PC-3 (cell line): ENCODE results near the gene PNCK. TPM values are rescaled to one million over a fixed set of nuclear protein-coding genes. Genes with fewer than 3 reads are reported as not detected.

ENCODE experiments used
- ATAC-seq: fragments of 200-7000 bp; cut with Tn5 transposase; 2 replicates; pipeline ENCODE4 v1.9.1; 2020; ENCODE audit warnings: mild to moderate bottlenecking, moderate library complexity
- BruUV-seq: library from RNA; stranded (reverse); fragments of 400-500 nt; replicated peaks from 2 replicates; lab custom pipeline; 2021; lab: Mats Ljungman, UMichigan
- CTCF ChIA-PET: fragments of 300-600 bp; sonication (Branson Sonifier 250); formaldehyde crosslinking; loops from one replicate; lab custom pipeline; 2022; ENCODE audit warnings: antibody characterized with exemption; lab: Charles Lee
- POLR2A ChIA-PET: fragments of 300-600 bp; sonication (Branson Sonifier 250); formaldehyde crosslinking; loops from one replicate; lab custom pipeline; 2022; ENCODE audit warnings: antibody characterized with exemption; ENCODE audit not compliant: unreplicated experiment; lab: Charles Lee
- DNase-seq: peaks from one replicate; pipeline ENCODE4 v3.0.0-alpha.2; 2015
- H2AFZ ChIP-seq: fragments of 300-600 bp; sonication (generic); 2 replicates; pipeline ENCODE4 v1.6.0; 2016; ENCODE audit warnings: antibody characterized with exemption, low read length
- H3F3A ChIP-seq: fragments of 300-600 bp; sonication (generic); one replicate; pipeline ENCODE4 v1.6.0; 2017; ENCODE audit warnings: antibody characterized with exemption, low read length, control low read depth, mild to moderate bottlenecking; ENCODE audit not compliant: unreplicated experiment
- H3K27ac ChIP-seq: fragments of 300-600 bp; sonication (generic); 2 replicates; pipeline ENCODE4 v1.5.1; 2016; ENCODE audit warnings: mild to moderate bottlenecking, low read length
- H3K27me3 ChIP-seq: fragments of 300-600 bp; sonication (generic); 2 replicates; pipeline ENCODE4 v1.6.1; 2016; ENCODE audit warnings: low read length, mixed read lengths
- H3K36me3 ChIP-seq: fragments of 300-600 bp; sonication (generic); 2 replicates; pipeline ENCODE4 v1.6.1; 2016; ENCODE audit warnings: low read depth, mixed run types, low read length, mixed read lengths
- H3K4me1 ChIP-seq: fragments of 300-600 bp; sonication (generic); 2 replicates; pipeline ENCODE4 v1.5.1; 2016; ENCODE audit warnings: low read length; ENCODE audit not compliant: insufficient read depth
- H3K4me2 ChIP-seq: fragments of 300-600 bp; sonication (generic); 2 replicates; pipeline ENCODE4 v1.6.0; 2016; ENCODE audit warnings: low read length
- H3K4me3 ChIP-seq: fragments of 300-600 bp; sonication (generic); 2 replicates; pipeline ENCODE4 v1.5.1; 2016; ENCODE audit warnings: mild to moderate bottlenecking, low read length, mixed read lengths
- H3K79me2 ChIP-seq: fragments of 300-600 bp; sonication (generic); 2 replicates; pipeline ENCODE4 v1.6.1; 2017; ENCODE audit warnings: low read length, mixed read lengths
- H3K9ac ChIP-seq: fragments of 300-600 bp; sonication (generic); 2 replicates; pipeline ENCODE4 v1.6.0; 2016; ENCODE audit warnings: mild to moderate bottlenecking, low read length
- H3K9me2 ChIP-seq: fragments of 300-600 bp; sonication (generic); replicated peaks from 2 replicates; pipeline ENCODE4 v1.6.1; 2016; ENCODE audit warnings: mixed run types, low read length, mixed read lengths
- H3K9me3 ChIP-seq: fragments of 300-600 bp; sonication (generic); 2 replicates; pipeline ENCODE4 v1.6.1; 2016; ENCODE audit warnings: low read length, mixed read lengths
- H4K20me1 ChIP-seq: fragments of 300-600 bp; sonication (generic); 2 replicates; pipeline ENCODE4 v1.6.1; 2016; ENCODE audit warnings: low read length, mixed read lengths
- CTCF ChIP-seq: fragments of 300-600 bp; sonication (generic); conservative IDR thresholded peaks from 2 replicates; pipeline ENCODE4 v1.5.1; 2017; ENCODE audit warnings: antibody characterized with exemption, low read depth, mild to moderate bottlenecking, low read length
- EZH2 ChIP-seq: fragments of 300-600 bp; sonication (generic); IDR thresholded peaks from one replicate; pipeline ENCODE4 v1.6.1; 2017; ENCODE audit warnings: antibody characterized with exemption, mild to moderate bottlenecking, low read length; ENCODE audit not compliant: unreplicated experiment
- EZH2phosphoT487 ChIP-seq: fragments of 300-600 bp; sonication (generic); IDR thresholded peaks from 2 replicates; pipeline ENCODE4 v1.6.1; 2018; ENCODE audit warnings: mild to moderate bottlenecking, antibody characterized with exemption, low read length, borderline replicate concordance
- intact Hi-C: fragments of 100-400 bp; cut with micrococcal nuclease; formaldehyde crosslinking; loops from 2 replicates; pipeline ENCODE4 v1.9.0; 2023
- total RNA-seq: library from RNA; depleted of rRNA; stranded (reverse); fragments of >200 nt; gene quantifications from 2 replicates; pipeline ENCODE4 v1.2.3, GENCODE V29; 2014

PNCK gene
- total RNA-seq, 1 experiment from 2014 or later: 1.0 TPM

- Histone ChIP-seq H3K36me3 (no peaks in the 10 kb centered on the region), H3K27ac (no peak overlapping the region; the same call in 1 of the 2 replicates), H3K4me3 (peak overlapping the region; percentile 65), H3K9me2 (no peaks in the 10 kb centered on the region), H3K9me3 (no peaks in the 10 kb centered on the region), H4K20me1 (no peaks in the 10 kb centered on the region), H3K4me2 (peak overlapping the region; percentile 89), H2AFZ (no peak overlapping the region), H3K9ac (peak overlapping the region; percentile 27; the same call in 1 of the 2 replicates), H3K27me3 (no peaks in the 10 kb centered on the region), H3F3A (no peaks in the 10 kb centered on the region), H3K79me2 (peaks cover 13% of the 10 kb centered on the region), H3K4me1 (peaks cover 12% of the 10 kb centered on the region)
- POLR2A ChIA-PET: no interaction called here
- peak; percentile 37 for ATAC-seq
- TF ChIP-seq EZH2 (no peak), CTCF (no peak), EZH2phosphoT487 (no peak)
- BruUV-seq: no TSS peak
- CTCF ChIA-PET: no interaction called here
- peak; percentile 46 for DNase-seq
- intact Hi-C loops: no loop called here
Observed at GRCh38 chrX:153688911-153689590, 15.4 kb upstream of the PNCK start.

GRCh38 chrX:153688506-153688905 lies 14.9 kb upstream of the PNCK start:
- ATAC-seq (no peak), DNase-seq (no peak)
- ChIA-PET CTCF (no interaction called here), POLR2A (no interaction called here)
- intact Hi-C loops: no loop called here
- Histone ChIP-seq H2AFZ (no peak overlapping the region), H3K79me2 (peaks cover 13% of the 10 kb centered on the region), H3F3A (no peaks in the 10 kb centered on the region), H3K9me2 (no peaks in the 10 kb centered on the region), H3K4me2 (peak overlapping the region; percentile 56; the same call in 1 of the 2 replicates), H3K27me3 (no peaks in the 10 kb centered on the region), H3K4me1 (peaks cover 12% of the 10 kb centered on the region), H3K9ac (no peak overlapping the region; the same call in 1 of the 2 replicates), H4K20me1 (no peaks in the 10 kb centered on the region), H3K36me3 (no peaks in the 10 kb centered on the region), H3K4me3 (peak overlapping the region; percentile 64), H3K27ac (no peak overlapping the region), H3K9me3 (no peaks in the 10 kb centered on the region)
- no peak for TF ChIP-seq EZH2phosphoT487
- TF ChIP-seq CTCF: no peak
- no peak for TF ChIP-seq EZH2
- no TSS peak for BruUV-seq

DNA sequence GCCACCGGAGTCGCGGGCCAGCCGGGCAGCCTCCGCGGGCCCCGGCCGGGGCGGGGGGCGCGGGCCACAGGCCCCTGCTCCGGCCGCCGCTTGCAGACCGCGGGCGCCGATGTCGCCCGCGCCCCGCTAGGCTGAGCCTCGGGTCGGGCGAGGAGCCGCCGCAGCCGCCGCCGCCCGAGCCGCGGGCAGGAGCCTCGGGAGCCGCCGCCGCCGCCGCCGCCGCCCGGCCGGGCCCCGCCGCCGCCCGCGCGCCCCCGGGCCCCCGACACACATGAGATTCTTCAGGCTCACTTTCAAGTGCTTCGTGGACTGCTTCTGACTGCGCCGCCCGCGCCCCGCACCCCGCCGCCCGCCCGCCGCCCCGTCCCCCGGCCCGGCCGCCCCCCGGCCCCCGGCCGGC lies 14.5 kb upstream of the PNCK start:
- Histone ChIP-seq H4K20me1 (no peaks in the 10 kb centered on the region), H3F3A (no peaks in the 10 kb centered on the region), H3K27ac (no peak overlapping the region), H3K36me3 (no peaks in the 10 kb centered on the region), H3K4me3 (no peak overlapping the region), H3K4me2 (no peak overlapping the region), H3K9me3 (no peaks in the 10 kb centered on the region), H3K9ac (no peak overlapping the region), H2AFZ (no peak overlapping the region), H3K9me2 (no peaks in the 10 kb centered on the region), H3K27me3 (no peaks in the 10 kb centered on the region), H3K4me1 (peaks cover 12% of the 10 kb centered on the region), H3K79me2 (peaks cover 13% of the 10 kb centered on the region)
- POLR2A ChIA-PET: interaction anchor here (0.6 kb wide), 1 partner anchor 41 kb away, joined by 9 read pairs; the partner anchor contains the start of gene DUSP9
- BruUV-seq: no TSS peak
- peak; percentile 1; the same call in 1 of the 2 replicates for ATAC-seq
- DNase-seq: no peak
- CTCF ChIA-PET: interaction anchor here (0.9 kb wide), 1 partner anchor 20 kb away, joined by 4 read pairs; no protein-coding TSS in a partner anchor
- intact Hi-C loops: no loop called here
- TF ChIP-seq EZH2phosphoT487 (no peak), EZH2 (no peak), CTCF (no peak)
